Measurements from ENCODE around the gene OR11A1. TPM values are rescaled to one million over a fixed set of nuclear protein-coding genes. Genes with fewer than 3 reads are reported as not detected.
A peak's percentile ranks its signal among the peaks of the same experiment; 100 is the strongest.
"Not testable (repeated sequence)": the region's sequence is repeated elsewhere in the genome, so short reads cannot be mapped to it uniquely, and the experiment has no call there.

Gene OR11A1
- total RNA-seq, 1 donor from 2014 or later = not detected

- DNase-seq = no peak
Observed at GRCh38 chr6:29477923-29478450, 21.1 kb upstream of the OR11A1 start.

GRCh38 chr6:29474996-29475395 lies 18.1 kb upstream of the OR11A1 start:
- no peak for DNase-seq

GRCh38 chr6:29466241-29466640 lies 9.4 kb upstream of the OR11A1 start:
- no peak for DNase-seq

- DNase-seq = peak; percentile 14
Observed at GRCh38 chr6:29465801-29466200, 8.9 kb upstream of the OR11A1 start.

DNA sequence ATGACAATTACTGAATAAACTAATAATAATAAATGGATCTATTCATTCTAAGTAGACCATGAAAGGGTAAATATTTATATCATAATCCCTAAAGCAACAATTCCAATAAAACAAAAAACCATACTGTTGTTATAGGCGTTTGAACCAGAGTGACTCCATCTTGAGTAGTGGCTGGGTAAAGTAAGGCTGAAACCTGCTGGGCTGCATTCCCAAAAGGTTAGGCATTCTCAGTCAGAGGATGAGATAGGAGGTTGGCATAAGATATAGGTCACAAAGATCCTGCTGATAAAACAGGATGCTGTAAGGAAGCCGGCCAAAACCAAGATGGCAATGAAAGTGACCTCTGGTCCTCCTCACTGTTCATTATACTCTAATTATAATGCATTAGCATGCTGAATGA lies 8.4 kb upstream of the OR11A1 start:
- no peak for DNase-seq

- no peak for DNase-seq
Observed at GRCh38 chr6:29462022-29462421, 5.2 kb upstream of the OR11A1 start.

DNA sequence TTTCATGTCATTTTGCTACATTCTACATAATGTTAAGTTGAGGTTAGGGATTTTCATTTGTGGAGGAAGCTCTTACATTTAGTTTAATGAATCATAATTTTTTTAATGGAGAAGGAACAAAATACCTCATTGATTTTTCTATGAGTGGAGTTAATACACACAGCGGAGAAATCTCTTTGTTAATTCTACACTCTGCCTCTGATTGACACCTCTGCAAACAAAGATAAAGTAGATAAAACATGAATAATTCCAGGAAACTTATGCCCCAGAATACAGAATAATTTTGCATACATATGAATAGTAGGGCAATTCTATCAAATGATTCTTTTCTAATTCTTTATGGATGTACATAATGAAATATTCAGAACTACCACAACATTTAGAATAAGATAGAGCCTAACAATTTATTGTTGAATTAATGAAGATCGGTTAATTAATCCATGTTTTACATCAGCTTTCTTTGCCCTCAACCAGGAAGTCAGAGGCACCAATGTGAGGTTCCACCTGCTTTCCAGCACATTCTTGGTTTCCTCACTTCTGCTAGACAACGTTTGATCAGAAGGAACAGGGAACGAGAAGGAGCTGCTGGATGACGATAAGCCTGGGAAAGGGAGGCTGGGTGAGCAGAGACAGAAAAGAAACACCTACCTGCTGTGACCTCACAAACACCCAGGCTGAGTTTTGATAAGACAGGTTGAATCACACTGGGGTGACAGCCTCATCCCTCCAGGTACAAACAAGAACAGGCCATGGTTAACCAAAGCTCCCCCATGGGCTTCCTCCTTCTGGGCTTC lies 4.3 kb upstream of the OR11A1 start:
- DNase-seq = no peak

DNA sequence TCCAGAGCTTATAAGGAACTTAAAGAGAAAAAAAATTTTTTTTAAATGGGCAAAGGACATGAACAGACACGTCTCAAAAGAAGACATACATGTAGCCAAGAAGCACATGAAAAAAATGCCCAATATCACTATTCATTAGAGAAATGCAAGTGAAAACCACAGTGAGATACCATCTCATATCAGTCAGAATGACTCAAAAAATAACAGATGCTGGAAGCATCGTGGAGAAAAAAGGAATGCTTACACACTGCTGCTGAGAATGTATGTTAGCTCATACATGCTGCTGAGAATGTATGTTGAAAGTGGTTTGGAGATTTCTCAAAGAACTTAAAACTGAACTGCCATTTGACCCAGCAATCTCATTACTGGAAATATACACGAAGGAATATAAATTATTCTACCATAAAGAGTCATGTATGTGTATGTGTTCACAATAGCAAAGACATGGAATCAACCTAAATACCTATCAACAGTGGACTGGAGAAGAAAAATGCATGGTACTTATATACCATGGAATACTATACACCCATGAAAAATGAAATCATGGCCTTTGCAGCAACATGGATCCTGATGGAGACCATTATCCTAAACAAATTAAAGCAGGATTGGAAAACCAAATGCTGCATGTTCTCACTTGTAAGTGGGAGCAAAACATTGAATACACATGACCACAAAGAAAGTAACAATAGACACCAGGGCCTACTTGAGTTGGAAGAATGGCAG lies 5.2 kb downstream of the OR11A1 start:
- no peak for DNase-seq

DNA sequence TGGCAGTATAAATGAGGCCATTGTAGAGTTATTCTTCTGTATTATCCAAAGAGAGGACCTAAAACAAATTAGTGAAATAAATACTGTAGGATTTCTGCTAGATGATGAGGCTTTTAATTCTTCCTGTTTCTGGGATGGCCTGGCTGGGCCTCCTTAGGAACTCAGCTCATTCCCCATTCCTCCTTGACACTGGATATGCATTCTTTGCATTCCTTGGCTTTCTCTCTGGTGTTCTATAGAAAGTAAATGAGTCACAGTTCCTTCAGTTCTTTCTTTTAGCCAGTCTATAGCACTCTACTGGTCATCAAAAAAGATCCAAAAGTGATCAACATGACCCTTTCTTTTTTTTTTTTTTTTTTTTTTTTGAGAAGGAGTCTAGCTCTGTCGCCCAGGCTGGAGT lies 9.2 kb downstream of the OR11A1 start:
- no peak for DNase-seq

- DNase-seq = not testable (repeated sequence)
Observed at GRCh38 chr6:29444031-29444430, 12.8 kb downstream of the OR11A1 start.

- no peak for DNase-seq
Observed at GRCh38 chr6:29442719-29443118, 14.2 kb downstream of the OR11A1 start.

DNA sequence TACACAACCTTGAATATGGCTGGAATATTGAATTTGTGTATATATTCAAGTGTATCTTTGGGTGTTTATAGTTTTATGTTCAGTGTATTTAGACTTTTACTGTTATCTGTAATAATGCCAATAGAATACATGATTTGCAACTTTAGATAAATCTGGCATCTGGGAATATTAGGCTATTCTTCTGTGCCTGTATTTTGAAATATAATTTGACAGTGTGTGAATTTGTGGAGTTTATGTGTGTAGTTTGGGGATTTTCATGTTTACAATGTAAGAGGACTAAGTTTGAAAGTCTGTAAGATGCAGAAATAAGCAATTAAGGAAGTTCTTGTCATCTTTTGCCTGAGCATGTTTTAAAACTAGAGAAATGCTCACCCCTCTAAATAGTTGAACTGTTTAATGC lies 17.9 kb downstream of the OR11A1 start, which contains the start of gene OR10C1:
Gene OR10C1, plus strand, starts transcription at position 301 of the 400 bp plus-strand sequence. CDS start 710 bp downstream, outside the sequence.
- no peak for DNase-seq

- not testable (repeated sequence) for DNase-seq
Observed at GRCh38 chr6:29436730-29437129, 20.1 kb downstream of the OR11A1 start.

DNA sequence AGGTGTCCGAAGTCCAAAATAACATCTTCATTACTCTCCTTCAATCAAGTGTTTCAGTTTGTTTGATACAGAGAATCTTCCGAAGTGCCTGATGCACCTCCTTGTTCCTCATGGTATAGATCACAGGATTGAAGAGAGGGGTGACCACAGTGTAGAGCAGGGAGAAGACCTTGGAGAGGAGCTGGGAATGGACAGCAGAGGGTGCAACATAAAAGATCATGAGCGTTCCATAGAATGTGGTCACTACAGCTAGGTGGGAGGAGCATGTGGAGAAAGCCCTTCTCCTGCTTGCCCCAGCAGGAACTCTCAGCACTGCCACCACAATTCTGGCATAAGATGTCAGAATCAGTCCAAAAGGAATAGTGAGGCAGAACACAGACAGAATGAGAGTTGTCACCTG lies 30.2 kb downstream of the OR11A1 start:
- no peak for DNase-seq

DNA sequence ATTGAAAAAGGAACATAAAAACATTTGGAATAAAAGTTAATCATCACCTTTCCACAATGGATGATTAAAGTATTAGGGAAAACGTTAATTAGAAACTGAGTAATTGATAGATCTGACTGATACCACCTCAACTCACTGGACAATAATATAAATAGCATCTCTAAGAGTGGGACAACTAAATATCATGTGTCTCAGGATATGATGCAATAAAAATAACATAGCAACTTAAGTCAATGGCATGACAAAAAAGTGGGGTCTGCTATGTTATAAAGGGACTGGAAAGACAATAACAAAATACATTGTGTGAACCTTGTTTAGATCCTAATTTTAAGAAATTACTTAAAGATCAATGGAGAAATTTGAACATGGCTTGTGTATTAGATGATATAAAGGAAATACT lies 31.8 kb downstream of the OR11A1 start:
- no peak for DNase-seq

GRCh38 chr6:29424575-29424974 lies 32.3 kb downstream of the OR11A1 start:
- DNase-seq = no peak

DNA sequence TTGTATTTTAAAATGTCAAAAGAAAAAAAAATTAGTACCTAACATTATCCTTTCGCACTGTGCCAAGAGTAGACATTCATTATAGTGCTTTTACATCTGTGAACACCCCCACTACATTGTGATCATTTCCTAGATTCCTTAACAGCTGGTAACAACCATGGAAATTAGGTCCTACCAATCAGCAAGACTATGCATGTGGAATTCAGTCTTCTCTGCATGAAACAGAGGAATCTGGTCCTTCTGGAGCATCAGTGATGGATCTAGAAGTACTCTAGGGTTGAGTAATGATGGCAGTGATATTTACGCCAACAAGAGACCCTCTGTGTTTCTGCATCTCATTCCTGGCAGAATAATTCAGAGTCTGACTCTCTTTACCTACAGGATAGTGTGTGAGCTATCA lies 32.7 kb downstream of the OR11A1 start:
- DNase-seq = no peak

GRCh38 chr6:29419516-29419915 lies 37.4 kb downstream of the OR11A1 start:
- no peak for DNase-seq

- DNase-seq = peak; percentile 1
Observed at GRCh38 chr6:29414588-29414987, 42.3 kb downstream of the OR11A1 start, which contains the start of gene OR12D1. OR12D1 (plus strand) TSS chr6:29414928.

DNA sequence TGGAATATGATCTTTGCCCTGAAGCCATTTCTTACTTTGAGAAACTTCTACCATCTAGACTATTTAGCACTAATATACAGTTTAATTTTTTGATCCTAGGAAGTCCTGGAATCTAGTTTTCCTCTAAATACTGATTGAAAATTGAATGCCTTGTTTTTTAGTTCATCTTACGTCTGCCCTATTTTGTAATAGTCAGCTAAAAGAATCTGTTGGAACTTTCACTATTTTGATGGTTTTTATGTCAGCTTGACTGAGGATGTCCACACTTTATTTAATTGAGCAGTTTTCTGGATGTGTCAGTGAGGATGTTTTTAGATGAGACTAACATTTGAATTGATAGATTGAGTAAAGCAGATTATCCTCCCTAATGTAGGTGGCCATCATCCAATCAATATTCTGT lies 53.1 kb downstream of the OR11A1 start:
- DNase-seq = no peak

DNA sequence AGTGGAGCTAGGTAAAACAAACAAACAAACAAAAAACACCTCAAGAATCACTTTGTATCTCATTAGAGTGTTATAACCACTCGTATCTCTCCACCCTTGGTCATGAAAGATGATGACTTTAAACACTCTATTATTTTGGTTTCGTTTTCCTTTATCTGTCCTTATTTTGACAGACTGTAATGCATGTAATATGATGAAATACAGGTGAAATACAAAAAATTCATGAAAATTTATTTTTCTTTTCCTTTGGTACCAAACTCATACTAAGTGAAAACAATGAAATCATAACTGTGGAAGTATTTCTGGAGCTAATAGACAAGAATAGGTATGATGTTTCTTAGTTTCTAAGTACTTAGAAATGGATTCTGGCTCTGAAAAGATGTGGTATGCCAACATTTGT lies 57.3 kb downstream of the OR11A1 start:
- no peak for DNase-seq

DNA sequence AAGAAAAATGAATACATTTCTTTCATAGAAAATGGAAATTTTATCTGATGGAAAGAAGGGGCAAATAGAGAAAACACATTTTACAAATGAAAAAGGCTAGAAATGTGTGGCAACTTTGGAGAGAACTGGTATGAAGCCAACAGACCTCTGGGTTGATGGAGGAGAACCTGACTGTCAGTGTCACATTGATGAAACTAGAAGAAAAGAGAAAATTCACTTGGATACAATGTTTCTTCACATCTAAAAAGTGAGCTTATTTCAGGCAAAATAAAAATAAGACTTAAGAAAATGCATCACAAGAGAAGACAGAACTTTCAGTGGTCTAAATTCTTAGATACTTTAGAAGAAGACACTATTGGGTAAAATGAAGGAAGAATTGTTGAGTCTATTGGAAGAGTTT lies 61.5 kb downstream of the OR11A1 start, which contains the start of gene OR12D2:
Gene OR12D2, plus strand, starts transcription at position 301 of the 400 bp plus-strand sequence. CDS start 1,069 bp downstream, outside the sequence.
- DNase-seq = no peak

DNA sequence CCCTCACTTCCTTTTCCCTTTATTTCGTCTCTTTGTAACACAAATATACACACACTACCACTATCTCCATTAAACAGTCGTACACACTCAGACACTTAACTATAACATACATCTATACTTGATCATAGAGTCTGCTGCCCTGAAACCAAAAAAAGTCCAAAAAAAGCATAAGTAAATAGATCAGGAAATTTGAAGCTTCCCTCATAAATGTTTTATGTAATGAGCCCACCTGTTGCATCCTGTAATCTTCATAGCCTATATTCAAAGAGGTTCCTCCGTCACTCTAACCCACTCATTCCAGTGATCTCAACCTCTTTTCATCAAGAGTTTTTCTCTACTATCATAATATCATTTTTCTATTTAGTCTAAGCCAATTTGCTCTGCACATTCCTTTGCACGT lies 68.3 kb downstream of the OR11A1 start:
- no peak for DNase-seq

Data from tongue (tissue), 2 donors.